Nephron (organoid): ENCODE measurements around the gene BNIP2.

Experiments
- H3K27ac Mint-ChIP-seq, 3 experiments: 2 replicates each; pipeline ENCODE4 v1.8.0; 2020; ENCODE audit warnings: mixed read lengths in 3 of 3, mild to moderate bottlenecking in 2 of 3, moderate library complexity in 1 of 3
- H3K27me3 Mint-ChIP-seq: 2 replicates; pipeline ENCODE4 v1.8.0; 2021; ENCODE audit warnings: low read depth, mild to moderate bottlenecking, moderate library complexity, mixed read lengths
- H3K36me3 Mint-ChIP-seq: 2 replicates; pipeline ENCODE4 v1.8.0; 2020; ENCODE audit warnings: low read depth, mixed read lengths
- H3K4me1 Mint-ChIP-seq: 2 replicates; pipeline ENCODE4 v1.8.0; 2020; ENCODE audit warnings: mixed read lengths
- H3K4me3 Mint-ChIP-seq, 3 experiments: 2 replicates each; pipeline ENCODE4 v1.8.0; 2020; ENCODE audit warnings: mild to moderate bottlenecking in 3 of 3, mixed read lengths in 3 of 3, moderate library complexity in 2 of 3
- H3K9me3 Mint-ChIP-seq: 2 replicates; pipeline ENCODE4 v1.8.0; 2020; ENCODE audit warnings: mixed read lengths
- CTCF ChIP-seq, 3 experiments: fragments of 200-600 bp; sonication (generic); IDR thresholded peaks; one replicate each; pipeline ENCODE4 v1.5.0; 2021; ENCODE audit warnings: antibody characterized with exemption in 3 of 3; ENCODE audit not compliant: unreplicated experiment in 3 of 3

Gene BNIP2

DNA sequence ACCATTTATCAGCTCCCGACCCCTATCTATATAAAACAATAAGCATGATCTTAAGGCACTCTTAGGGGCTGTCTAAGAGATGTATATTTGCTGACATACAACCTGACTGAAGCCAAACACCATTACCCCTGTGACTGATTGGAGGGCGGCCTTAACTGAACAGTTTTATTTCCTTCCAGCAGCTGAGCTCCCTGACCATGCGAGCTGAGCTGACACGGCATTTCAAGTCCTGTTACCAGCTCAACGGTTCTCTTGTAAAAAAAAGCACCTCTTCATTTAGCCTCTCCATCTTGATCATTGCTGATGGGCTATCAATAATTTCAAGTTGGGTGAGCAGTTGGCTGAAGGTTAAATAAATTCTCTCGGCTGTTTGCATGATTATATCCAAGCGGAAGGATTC, 33.4 kb upstream of the BNIP2 start:
- Mint-ChIP-seq H3K9me3 (no peaks in the 10 kb centered on the region), H3K4me3 (no peak overlapping the region), H3K36me3 (no peaks in the 10 kb centered on the region), H3K27me3 (peaks cover 15% of the 10 kb centered on the region), H3K4me1 (peaks cover 6% of the 10 kb centered on the region), H3K27ac (no peak overlapping the region)
- TF ChIP-seq CTCF (IDR thresholded peaks at IDR 0.05; ENCODE audit: unreplicated experiment in 3 of 3) = no peak

GRCh38 chr15:59722037-59722436, 32.9 kb upstream of the BNIP2 start:
- no peaks in the 10 kb centered on the region for H3K9me3 Mint-ChIP-seq
- H3K36me3 Mint-ChIP-seq = no peaks in the 10 kb centered on the region
- peaks cover 6% of the 10 kb centered on the region for H3K4me1 Mint-ChIP-seq
- no peak for TF ChIP-seq CTCF (IDR thresholded peaks at IDR 0.05; ENCODE audit: unreplicated experiment in 3 of 3)
- no peak overlapping the region for H3K4me3 Mint-ChIP-seq
- H3K27ac Mint-ChIP-seq = no peak overlapping the region
- peaks cover 11% of the 10 kb centered on the region for H3K27me3 Mint-ChIP-seq

- Mint-ChIP-seq H3K4me1 (peaks cover 6% of the 10 kb centered on the region), H3K27ac (no peak overlapping the region), H3K27me3 (peaks cover 12% of the 10 kb centered on the region), H3K36me3 (no peaks in the 10 kb centered on the region), H3K4me3 (no peak overlapping the region), H3K9me3 (no peaks in the 10 kb centered on the region)
- no peak for TF ChIP-seq CTCF (IDR thresholded peaks at IDR 0.05; ENCODE audit: unreplicated experiment in 3 of 3)
Measured at GRCh38 chr15:59721411-59721810, 32.3 kb upstream of the BNIP2 start.

GRCh38 chr15:59713177-59713576, 24.1 kb upstream of the BNIP2 start:
- Mint-ChIP-seq H3K4me3 (no peak overlapping the region), H3K36me3 (no peaks in the 10 kb centered on the region)
- no peak for TF ChIP-seq CTCF (IDR thresholded peaks at IDR 0.05; ENCODE audit: unreplicated experiment in 3 of 3)

GRCh38 chr15:59711451-59712243, 22.5 kb upstream of the BNIP2 start:
- Mint-ChIP-seq H3K9me3 (peaks cover 3% of the 10 kb centered on the region), H3K27ac (no peak overlapping the region), H3K4me3 (no peak overlapping the region), H3K36me3 (no peaks in the 10 kb centered on the region), H3K4me1 (no peaks in the 10 kb centered on the region), H3K27me3 (peaks cover 11% of the 10 kb centered on the region)
- no peak for TF ChIP-seq CTCF (IDR thresholded peaks at IDR 0.05; ENCODE audit: unreplicated experiment in 3 of 3)

More at GRCh38 chr15:59713177-59713576, 24.1 kb upstream of the BNIP2 start:
- H3K4me1 Mint-ChIP-seq = no peaks in the 10 kb centered on the region
- no peak overlapping the region for H3K27ac Mint-ChIP-seq
- H3K9me3 Mint-ChIP-seq = peaks cover 3% of the 10 kb centered on the region
- H3K27me3 Mint-ChIP-seq = peaks cover 11% of the 10 kb centered on the region

DNA sequence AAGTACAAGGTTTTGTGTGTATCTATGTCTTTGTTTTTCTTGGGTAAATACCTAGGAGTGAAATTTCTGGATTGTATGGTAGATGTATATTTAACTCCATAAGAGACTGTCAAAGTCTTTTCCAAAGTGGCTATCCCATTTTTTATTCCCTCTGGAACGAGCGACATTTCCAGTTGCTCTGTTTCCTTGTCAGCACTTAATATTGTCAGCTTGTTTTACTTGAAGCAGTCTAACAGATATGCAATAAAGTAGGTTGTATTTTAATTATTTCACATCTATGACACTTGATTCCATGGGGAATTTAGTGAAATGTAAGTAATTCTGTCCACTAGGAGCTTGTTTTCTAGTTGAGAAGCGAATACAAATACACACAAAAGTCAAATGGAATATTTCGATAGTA, 18.5 kb upstream of the BNIP2 start:
- no peaks in the 10 kb centered on the region for H3K4me1 Mint-ChIP-seq
- no peak overlapping the region for H3K27ac Mint-ChIP-seq
- H3K4me3 Mint-ChIP-seq = no peak overlapping the region
- H3K36me3 Mint-ChIP-seq = no peaks in the 10 kb centered on the region
- no peaks in the 10 kb centered on the region for H3K27me3 Mint-ChIP-seq
- no peak for TF ChIP-seq CTCF (IDR thresholded peaks at IDR 0.05; ENCODE audit: unreplicated experiment in 3 of 3)
- peaks cover 3% of the 10 kb centered on the region for H3K9me3 Mint-ChIP-seq
